Stimulated activated CD4-positive, alpha-beta T cell treated with anti-CD3 and anti-CD28 coated beads, Interleukin-1b, Interleukin-23, amount 100 ng/mL, for 4 hours (primary cell): Measurements from ENCODE around the gene HAUS7.

Experiments used
- DNase-seq, 2 donors: peaks; one replicate each; pipeline ENCODE4 v3.0.0-alpha.2; 2020; ENCODE audit warnings: low read depth in 2 of 2

The HAUS7 gene

DNA sequence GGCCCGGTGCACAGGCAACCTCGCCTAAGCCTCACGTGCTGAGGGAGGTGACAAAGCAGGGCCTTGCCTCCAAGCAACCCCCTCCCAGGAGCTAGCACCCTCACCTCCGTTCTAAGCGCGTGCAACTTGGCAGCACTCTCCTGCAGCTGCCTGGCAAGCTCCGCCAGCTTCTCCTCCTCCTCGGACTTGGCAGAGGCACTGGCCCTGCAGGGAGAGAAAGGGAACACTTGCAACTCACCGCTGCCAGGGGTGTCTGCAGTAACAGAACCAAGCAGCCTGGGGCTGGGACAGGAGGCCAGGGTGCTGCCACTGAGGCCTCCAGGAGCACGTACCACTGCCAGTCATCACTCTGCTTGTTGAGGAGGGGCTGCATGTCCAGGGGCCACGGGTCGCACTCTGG lies 14.2 kb downstream of the HAUS7 start:
- DNase-seq = no peak

DNA sequence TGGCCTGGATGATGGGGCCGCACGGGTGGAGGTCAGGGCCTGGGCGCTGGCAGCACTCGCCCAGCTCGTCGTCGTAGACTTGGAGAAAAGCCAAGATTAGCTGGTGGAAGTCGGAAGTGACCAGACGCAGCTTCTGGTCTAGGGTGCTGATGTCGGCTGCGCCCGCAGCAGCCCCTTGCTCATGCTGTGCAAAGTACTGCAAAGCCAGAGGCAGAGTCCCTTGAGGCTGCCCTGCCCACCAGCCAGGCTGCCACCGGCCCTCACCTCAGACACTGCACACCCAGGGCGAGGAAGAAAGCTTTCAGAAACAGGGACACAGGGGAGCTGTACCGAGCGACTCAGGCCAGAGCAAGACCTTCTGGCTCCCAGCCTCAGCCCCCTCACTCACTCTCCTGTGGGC lies 14.8 kb downstream of the HAUS7 start:
- no peak for DNase-seq

DNA sequence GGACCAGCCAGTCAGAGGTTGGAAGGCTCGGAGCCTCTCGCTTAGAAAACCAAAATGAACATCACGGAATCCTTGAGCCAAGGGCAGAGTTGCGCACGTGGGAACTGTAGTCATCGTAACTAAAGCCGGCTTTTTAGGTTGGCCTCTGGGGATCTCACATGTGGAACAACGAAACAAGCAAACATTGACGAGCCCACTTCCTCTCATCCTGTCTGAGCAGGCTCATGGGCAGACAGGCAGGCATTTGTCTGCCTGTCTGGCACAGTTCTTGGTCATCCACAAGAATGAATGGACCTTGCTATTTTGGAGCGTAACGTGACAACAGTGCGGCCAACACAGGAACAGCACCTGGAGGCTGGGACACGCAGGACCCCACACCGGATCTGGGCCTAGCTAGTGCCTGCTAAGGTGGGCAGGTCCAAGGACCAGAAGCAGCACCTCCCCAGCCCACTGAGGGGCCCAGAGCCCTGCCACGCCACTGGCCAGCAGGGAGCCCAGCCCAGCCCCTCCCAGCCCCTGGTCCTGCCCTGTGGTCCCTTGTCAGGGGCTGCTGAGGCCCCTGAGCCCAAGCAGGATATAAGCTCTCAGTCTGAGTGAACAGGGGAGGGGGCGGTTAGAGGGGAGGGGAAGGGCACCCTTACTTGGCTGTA lies 15.3 kb downstream of the HAUS7 start:
- no peak for DNase-seq

DNA sequence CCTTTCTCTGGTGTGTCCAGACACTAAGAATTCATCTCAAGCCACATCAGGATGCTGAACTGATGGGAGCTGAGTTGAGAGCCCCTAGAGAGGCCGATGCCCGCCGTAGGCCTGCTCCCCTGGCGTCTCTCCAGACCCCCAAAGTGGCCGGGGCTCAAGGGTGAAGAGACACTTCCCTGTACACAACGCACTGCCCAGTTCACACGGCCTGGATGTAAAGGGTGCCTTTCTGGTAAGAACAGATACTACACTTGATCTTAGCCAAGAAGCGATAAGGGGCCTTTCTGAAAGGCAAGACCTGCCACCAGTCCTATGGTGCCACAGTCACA lies 19.5 kb downstream of the HAUS7 start:
- no peak for DNase-seq

DNA sequence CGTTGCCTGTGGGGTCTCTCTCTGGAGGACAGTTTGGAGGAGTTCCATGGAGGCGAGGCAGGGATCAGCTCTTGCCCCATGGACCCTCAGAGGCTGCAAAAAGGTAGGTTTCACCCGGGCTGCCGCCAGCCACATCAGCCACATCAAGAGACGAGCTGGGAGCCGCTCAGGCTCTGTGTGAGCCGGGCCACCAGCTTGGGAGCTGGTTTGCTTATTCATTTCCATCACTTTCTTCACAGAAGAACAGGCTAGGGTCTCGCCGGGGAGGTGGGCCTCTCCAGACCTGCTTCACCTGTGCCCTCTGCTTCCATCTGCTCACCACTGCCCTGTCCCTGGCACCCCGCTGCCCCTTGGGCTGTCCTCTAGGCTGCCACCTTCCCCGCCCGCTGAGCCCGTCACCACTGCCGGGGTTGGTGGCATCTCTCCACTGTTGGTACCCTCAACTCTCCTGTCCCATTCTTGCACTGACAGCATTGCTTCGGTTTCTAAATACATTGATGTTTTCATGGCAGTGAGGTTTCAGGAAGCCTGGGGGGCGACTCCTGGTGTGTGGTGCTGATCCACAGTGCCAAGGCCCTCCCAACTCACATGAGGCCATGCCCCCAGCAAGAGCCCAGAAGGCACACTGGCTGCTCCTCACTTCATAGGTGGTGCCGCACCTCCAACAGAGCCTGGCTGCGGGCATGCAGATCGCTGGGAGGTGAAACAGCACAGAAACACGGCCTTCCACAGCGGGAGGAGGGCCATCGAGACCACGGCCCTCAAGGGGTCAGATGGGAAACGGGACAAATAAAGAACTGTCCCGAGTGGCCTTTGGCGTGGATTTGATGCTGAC lies 20.0 kb downstream of the HAUS7 start:
- DNase-seq = no peak

DNA sequence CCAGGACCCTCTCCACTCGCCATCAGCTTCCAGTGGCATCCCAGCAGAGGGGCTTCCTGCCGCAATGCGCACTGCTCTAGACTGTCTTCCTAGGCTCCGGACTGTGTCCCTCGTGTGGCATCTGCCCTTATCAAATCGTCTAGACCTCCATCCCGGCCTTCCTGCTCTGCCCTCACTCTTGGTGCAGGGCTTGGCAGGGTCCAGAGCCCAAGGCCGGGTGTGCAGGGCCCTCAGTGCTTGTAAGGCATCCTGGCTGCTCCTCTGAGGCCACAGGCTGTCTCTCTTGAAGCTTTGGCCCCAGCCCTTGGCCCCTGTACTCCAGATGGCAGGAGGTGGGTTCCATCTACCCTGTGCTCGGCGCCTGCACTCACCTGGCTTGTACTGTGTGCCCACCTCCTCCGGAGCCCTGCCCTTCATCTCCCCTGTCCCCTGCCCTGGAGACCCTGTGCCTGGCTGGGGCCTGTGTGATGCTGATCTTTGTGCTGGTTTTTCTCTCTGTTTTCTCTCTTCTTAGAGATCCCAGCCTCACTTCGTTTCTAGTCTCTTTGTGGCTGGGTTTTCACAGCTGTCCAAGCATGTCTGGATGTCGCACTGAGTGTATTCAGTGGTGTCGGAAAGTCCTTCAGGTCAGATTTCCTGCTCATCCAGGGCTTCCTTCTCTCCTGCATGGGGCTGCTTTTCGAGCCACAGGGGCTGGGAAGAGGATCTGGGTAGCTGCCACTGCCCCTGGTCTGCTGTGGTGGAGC lies 20.8 kb downstream of the HAUS7 start:
- no peak for DNase-seq

DNA sequence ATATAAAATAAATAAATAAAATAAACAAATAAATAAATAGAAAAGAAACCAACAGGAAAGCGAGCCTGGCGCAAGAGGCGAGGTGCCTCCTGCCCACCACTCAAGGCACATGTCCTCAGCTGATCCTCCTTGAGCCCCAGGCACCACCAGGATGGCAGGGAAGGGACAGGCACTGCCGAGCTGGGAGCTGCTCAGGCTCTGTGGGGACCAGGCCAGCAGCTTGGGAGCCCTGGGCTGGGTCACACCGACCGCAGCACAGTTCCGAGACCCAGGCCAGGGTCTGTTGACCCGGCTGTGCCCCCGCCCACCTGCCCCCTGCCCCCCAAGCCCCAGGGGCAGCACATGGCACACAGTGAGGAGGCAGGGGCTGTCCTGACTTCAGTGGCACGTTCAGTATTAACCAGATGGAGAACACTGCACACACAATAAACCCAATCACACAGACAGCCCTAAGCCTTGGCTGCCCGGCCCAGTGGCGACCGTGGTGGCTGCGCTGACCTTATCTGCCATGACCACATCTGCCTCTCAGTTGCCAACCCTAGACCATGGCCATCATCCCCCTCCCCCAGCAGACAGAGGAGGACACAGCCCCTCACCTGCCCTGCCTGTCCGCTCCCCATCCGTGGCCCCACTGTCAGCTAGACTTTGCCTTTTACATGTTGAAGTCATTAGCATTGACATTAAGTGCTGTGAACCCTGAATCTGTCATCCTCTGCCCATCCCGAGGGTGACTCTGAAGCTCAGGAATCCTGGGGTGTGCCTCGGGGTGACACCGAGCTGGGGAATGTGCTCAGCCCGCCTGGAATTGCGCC lies 21.6 kb downstream of the HAUS7 start:
- no peak for DNase-seq

DNA sequence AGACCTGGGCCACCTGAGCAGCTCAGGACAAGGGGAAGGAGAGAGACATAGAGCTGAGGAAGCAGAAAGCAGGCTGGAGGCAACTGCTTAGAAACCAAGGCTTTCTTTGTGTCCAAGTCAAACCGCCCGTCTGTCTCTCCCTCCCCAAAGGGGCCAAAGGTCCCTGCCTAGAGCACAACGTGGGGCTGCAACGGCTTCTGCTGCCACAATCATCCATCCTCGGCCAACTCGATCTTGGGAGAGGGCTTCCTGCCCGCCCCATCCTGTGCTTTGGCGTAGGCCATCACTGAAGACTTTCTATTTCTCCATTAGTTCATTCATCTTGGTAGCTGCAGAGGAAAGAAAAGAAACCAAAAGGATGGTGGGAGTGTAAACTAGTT lies 22.8 kb downstream of the HAUS7 start:
- no peak for DNase-seq

DNA sequence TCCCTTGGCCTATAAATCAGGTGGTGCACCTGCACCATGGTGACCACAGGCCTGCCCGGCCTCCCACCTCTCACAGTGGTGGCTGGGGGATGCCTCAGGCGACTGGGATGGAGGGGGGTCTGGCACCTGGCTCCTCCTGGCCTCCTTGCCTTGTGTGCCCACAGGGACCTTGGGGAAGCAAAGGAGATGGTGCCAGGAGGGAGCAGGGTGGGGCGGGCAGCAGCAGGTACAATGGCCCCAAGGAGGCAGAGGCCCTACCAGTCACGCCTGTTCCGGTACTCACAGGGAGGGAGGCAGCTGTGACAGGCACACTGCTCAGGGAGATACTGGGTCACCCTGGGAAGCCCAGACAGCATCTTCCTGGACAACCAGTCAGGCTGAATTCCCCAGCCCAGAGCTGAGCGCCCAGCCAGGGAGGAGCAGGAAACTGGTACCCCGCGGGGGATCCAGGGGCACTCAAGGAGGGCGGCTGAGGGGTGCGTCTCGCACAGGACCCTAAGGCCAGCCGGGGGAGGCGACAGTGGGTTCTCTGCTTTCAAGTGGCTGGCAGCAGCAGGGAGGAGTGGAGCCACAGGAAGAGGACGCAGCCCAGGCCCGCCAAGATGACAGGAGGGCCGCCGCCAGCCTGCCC lies 23.3 kb downstream of the HAUS7 start:
- no peak for DNase-seq

DNA sequence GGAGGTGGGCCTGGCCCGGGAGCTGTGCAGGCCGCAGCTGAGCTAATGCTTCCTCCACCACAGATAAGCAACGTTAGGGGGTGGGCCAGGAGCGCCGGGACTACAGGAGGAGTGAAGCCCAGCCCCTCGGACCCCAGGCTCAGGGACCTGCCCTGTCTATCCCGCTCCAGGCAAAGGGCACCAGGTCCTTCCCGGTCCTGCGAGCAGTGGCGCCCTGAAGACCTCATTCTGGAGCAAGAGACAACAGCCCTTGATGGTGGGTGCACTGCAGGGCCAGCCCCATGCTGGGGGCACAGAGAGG lies 23.8 kb downstream of the HAUS7 start:
- DNase-seq = no peak

DNA sequence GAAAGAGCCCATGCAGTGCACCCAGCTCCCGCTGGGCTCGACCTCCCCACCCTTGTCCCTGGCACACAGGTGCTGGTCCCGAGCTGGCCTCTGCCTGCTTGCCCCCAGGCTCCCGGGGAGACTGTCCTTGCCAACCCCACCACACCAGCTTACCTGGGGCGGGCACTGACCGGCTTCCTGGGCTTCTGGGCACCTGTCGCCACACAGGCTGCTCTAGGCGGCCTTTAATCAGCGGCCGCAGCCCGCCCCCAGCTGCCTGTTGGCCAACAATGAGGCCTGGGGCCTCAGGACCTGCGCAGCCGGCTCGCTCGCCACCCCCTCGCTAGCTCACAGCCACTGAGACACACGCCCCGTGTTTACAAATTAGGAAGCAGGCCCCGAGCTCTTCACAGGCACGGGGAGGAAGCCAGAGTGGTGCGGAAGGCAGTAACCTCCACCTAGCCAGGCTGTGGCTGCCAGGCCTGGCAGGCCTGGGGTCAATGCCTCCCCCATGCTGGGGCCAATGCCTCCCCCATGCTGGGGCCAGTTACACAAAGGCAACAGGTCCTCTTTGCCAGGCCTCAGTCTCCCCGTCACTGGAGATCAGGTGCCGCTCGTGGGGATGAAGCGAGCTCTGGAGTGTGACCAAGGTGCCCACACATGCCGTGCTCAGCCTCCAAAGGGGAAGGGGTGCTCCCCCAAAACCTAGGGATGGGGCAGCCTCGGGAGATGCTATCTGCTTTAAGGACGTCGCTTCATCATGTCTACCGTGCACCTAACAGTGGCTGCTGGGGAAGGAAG lies 24.3 kb downstream of the HAUS7 start, which contains the start of gene TREX2:
TREX2 (minus strand) TSS at position 201 of the 780 bp plus-strand sequence. CDS start 626 bp downstream, outside the sequence.
- DNase-seq = no peak

DNA sequence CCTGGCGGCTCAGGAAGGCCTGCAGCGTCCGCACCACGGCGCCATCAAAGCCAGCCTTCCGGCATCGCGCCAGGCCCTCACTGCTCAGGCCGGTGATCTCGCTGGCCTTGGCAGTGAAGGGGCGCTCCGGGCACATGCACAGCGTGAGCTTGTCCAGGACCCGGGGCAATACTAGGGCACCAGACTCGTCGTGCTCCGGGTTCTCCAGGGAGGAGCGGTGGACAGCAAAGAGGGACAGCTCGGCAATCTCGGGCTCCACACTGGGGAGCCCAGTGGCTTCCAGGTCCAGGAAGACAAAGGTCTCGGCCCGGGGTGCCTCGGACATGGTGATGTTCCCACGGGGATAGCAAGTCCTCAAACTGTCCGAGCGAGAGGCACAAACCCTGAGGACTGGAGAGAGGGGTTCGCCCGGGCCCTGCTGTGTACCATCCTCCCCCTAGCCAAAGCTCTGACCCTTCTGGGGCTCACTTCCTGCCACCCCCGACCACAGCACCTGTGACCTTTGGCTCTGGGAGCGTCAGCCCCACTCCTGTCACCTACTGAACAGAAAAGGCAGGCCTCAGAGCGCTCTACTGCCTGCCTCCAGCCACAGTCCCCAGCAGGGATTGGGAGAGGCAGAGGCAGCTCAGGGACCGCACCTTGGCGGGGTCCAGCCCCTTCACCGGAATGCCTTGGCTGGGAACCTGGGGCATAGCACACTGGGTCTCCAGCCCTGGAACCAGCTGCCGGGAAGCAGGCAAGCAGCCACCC lies 25.1 kb downstream of the HAUS7 start:
- DNase-seq = no peak

DNA sequence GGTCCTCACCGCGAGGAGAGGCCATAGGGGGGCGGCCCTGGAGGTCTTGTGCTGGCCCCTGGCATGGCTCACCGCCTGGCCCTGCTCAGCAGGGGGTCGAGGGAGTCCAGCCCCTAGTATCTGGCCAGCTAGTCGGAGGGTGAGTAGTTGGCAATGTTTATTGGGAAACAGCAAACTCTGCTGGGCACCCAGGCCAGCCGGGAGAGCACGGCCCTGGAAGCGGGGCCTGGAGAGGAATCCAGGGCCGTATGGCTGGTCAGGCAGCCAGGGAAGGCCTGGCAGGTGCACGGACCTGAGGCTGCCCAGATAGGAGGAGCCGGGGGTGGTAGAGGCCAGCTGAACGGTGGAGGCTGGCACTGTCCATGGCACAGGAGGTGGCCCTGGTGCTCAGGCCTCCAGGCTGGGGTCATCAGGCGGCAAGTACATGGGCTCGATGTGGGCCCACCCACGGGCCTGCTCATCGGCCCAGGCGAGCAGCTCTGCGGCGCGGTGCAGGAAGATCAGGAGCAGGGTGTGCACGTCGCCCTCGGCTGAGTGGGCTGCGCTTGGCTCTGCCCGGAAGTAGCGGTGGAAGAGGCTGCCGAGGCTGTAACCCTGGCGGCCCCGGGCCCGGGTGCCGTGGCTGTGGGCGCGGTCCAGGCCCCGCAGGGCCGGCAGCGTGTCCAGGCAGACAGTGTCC lies 25.9 kb downstream of the HAUS7 start:
- no peak for DNase-seq

DNA sequence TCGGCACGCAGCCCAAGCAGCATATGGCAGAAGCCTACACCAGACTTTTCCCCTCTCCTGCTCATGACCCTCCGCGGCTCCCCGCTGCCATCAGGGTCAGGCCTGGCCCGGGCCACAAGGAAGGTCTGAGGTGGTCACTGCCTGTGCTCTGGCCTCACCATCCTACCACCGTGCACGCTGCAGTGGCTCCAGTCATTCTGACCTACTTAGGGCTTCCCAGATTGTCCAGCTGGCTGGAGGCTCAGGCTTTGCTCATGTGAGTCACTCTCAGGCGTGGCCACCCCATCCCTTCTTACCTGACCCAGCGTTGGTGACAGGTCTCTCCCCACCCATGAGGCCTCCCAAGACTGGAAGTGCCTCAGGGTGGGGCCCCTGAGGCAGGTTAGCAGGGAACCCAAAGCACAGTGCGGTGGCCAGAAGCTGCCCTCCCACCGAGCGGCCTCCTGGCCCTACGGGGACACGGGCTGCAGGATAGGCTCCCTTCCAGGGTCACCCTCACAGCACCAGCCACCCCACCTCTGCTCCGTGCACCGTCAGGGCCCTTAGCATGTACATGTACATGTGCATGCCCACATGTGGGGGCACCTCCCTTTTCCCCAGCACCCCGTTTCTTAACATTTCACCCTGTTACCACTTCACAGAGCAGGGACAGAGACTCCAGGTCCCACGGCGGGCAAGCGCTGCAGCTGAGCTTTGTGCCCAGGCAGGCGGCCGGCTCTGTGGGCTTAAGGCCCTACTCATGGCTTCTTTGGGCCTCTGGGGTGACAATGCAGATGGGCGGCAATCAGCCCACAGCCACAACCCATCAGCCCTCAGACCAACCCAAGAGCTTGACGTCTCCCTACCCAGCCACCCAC lies 26.7 kb downstream of the HAUS7 start:
- no peak for DNase-seq

DNA sequence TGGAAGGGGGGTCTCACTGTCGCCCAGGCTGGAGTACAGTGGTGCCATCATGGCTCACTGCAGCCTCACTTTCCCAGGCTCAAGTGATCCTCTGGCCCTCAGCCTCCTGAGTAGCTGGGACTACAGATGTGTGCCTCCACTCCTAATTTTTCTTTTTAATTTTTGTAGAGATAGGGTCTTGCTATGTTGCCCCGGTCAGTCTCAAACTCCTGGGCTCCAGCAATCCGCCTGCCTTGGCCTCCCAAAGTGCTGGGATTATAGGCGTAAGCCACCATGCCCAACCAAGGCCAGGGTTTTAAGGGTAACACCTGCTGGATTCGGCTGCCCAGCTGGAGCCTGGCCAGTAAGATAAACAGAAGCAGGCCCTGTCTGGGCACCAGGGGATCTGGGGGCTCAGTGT lies 27.9 kb downstream of the HAUS7 start:
- DNase-seq = no peak

DNA sequence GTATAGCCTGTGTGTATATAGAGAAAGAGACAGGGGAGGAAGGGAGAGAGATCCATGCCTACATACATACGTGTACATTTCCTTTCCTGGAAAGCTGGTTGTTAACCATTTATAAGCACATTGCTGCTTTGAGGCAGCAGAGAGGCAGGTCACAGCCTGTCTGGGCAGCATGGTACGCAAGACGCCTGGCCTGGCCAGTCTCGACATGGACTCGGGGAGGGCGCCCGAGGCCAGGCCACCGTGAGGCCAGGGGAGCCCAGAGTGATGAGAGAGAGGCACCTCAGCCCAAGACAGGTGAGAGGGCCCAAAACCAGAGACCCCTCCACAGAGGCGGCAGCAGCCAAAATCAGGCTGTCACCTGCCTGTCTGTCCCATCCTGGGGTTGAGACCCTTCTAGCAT lies 28.4 kb downstream of the HAUS7 start:
- DNase-seq = no peak

DNA sequence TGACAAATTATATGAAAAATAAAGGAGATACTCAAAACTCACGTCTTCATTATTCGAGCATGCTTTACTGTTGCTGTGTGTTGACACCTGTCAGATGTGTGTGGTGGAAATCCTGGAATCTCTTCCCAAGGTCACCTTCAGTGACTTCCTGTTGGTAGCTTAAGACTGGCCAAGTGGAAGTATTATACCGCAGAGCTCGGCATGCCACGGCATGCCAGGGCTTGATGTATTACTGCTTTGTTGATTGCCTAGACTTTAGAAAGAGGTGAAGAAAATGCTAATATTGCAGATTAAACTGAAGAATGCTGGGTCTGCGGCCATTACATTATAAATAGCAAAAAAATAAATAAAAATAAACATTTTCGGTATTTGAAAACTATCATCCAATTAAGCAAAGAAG lies 29.1 kb downstream of the HAUS7 start:
- no peak for DNase-seq

DNA sequence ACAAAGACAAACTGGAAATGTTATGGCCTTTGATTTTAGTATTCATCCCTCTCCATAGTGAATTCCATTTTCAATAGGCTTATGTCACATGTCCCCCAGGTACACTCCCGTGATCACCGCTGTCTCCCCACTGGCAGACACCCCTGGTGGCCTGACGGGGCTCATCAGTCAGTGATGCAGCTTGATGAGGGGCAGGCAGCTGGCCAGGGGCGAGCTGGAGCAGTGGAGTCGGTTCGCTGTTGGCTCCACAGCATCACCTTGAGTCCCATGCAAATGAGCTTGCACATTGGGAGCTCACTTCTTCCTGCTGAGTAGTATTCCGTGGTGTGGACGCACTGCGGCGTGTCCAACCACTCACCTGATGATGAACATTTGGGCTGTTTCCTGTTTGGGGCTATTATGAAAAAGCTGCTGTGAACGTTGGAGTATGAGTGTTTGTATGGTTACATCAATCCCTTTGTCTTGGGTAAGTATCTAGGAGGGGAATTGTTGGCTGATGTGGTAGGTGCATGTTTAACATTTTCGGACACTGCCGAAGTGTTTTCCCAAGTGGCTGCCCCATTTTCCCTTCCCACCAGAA lies 29.7 kb downstream of the HAUS7 start:
- DNase-seq = no peak
